ENCODE results near the gene CCDC134.

Gene CCDC134

GRCh38 chr22:41840216-41840615, 39.7 kb downstream of the CCDC134 start:
- TF ChIP-seq TSHZ2 (CRISPR knock-in tag; IDR thresholded peaks at IDR 0.05): no peak
- no peak for TF ChIP-seq RARB (CRISPR knock-in tag; IDR thresholded peaks at IDR 0.05)
- TF ChIP-seq ZNF565 (CRISPR knock-in tag; conservative IDR thresholded peaks at IDR 0.05; ENCODE audit: low read depth): no peak
- no peak for ATAC-seq

GRCh38 chr22:41841085-41841712, 40.7 kb downstream of the CCDC134 start:
- TF ChIP-seq TOX (CRISPR knock-in tag; IDR thresholded peaks at IDR 0.05; ENCODE audit: borderline replicate concordance) (no peak), OSR1 (CRISPR knock-in tag; IDR thresholded peaks at IDR 0.05) (no peak), GLIS3 (CRISPR knock-in tag; IDR thresholded peaks at IDR 0.05) (no peak), CSDC2 (CRISPR knock-in tag; IDR thresholded peaks at IDR 0.05) (no peak), TCF4 (CRISPR knock-in tag; IDR thresholded peaks at IDR 0.05; ENCODE audit: borderline replicate concordance) (no peak), ZFP3 (CRISPR knock-in tag; IDR thresholded peaks at IDR 0.05) (no peak), ZC3H10 (CRISPR knock-in tag; IDR thresholded peaks at IDR 0.05) (no peak), BACH2 (CRISPR knock-in tag; IDR thresholded peaks at IDR 0.05; ENCODE audit: borderline replicate concordance) (no peak), CREB5 (CRISPR knock-in tag; IDR thresholded peaks at IDR 0.05; ENCODE audit: low read depth) (no peak), ZFP30 (CRISPR knock-in tag; IDR thresholded peaks at IDR 0.05) (no peak), ZNF70 (CRISPR knock-in tag; IDR thresholded peaks at IDR 0.05) (no peak), PATZ1 (CRISPR knock-in tag; IDR thresholded peaks at IDR 0.05; ENCODE audit: borderline replicate concordance) (no peak), ZNF565 (CRISPR knock-in tag; conservative IDR thresholded peaks at IDR 0.05; ENCODE audit: low read depth) (no peak), POU6F1 (CRISPR knock-in tag; IDR thresholded peaks at IDR 0.05; ENCODE audit: borderline replicate concordance, low read depth) (no peak), ESRRG (CRISPR knock-in tag; IDR thresholded peaks at IDR 0.05) (no peak), RARB (CRISPR knock-in tag; IDR thresholded peaks at IDR 0.05) (no peak), ARNTL (CRISPR knock-in tag; IDR thresholded peaks at IDR 0.05; ENCODE audit: borderline replicate concordance, low read depth) (no peak), PPARA (CRISPR knock-in tag; IDR thresholded peaks at IDR 0.05; ENCODE audit: borderline replicate concordance) (no peak), ISL1 (CRISPR knock-in tag; IDR thresholded peaks at IDR 0.05) (no peak), SNAI2 (CRISPR knock-in tag; IDR thresholded peaks at IDR 0.05) (no peak)
- no peak for ATAC-seq

- ATAC-seq: no peak
- TF ChIP-seq ZC3H10 (CRISPR knock-in tag; IDR thresholded peaks at IDR 0.05) (no peak), ZNF565 (CRISPR knock-in tag; conservative IDR thresholded peaks at IDR 0.05; ENCODE audit: low read depth) (no peak), ZNF8 (CRISPR knock-in tag; IDR thresholded peaks at IDR 0.05) (no peak), RARB (CRISPR knock-in tag; IDR thresholded peaks at IDR 0.05) (no peak), TSHZ2 (CRISPR knock-in tag; IDR thresholded peaks at IDR 0.05) (no peak), OSR1 (CRISPR knock-in tag; IDR thresholded peaks at IDR 0.05) (no peak), SNAI2 (CRISPR knock-in tag; IDR thresholded peaks at IDR 0.05) (no peak), ZNF70 (CRISPR knock-in tag; IDR thresholded peaks at IDR 0.05) (no peak), ZFP3 (CRISPR knock-in tag; IDR thresholded peaks at IDR 0.05) (no peak), TCF4 (CRISPR knock-in tag; IDR thresholded peaks at IDR 0.05; ENCODE audit: borderline replicate concordance) (no peak), CSRNP3 (CRISPR knock-in tag; IDR thresholded peaks at IDR 0.05) (no peak), ESRRG (CRISPR knock-in tag; IDR thresholded peaks at IDR 0.05) (no peak), CSDC2 (CRISPR knock-in tag; IDR thresholded peaks at IDR 0.05) (no peak)
Observed at GRCh38 chr22:41842996-41843970, 42.8 kb downstream of the CCDC134 start.
